Calu3 (cell line): ENCODE measurements around the gene ACLY. TPM values are rescaled to one million over a fixed set of nuclear protein-coding genes. Genes with fewer than 3 reads are reported as not detected.

Experiments
- BruUV-seq: library from RNA; stranded (reverse); fragments of 400-500 nt; replicated peaks from 2 replicates; lab custom pipeline; 2021; lab: Mats Ljungman, UMichigan
- CTCF ChIA-PET: fragments of 300-600 bp; sonication (Branson Sonifier 250); formaldehyde crosslinking; loops from one replicate; lab custom pipeline; 2022; ENCODE audit warnings: antibody characterized with exemption; lab: Charles Lee
- DNase-seq: peaks from one replicate; pipeline ENCODE4 v3.0.0; 2022
- H3K27ac Mint-ChIP-seq: one replicate; pipeline ENCODE4 v1.8.0; 2022; ENCODE audit warnings: mixed read lengths; ENCODE audit not compliant: unreplicated experiment
- H3K27me3 Mint-ChIP-seq: one replicate; pipeline ENCODE4 v1.8.0; 2022; ENCODE audit warnings: mixed read lengths; ENCODE audit not compliant: unreplicated experiment
- H3K36me3 Mint-ChIP-seq: one replicate; pipeline ENCODE4 v1.8.0; 2022; ENCODE audit warnings: mild to moderate bottlenecking, moderate library complexity, mixed read lengths; ENCODE audit not compliant: insufficient read depth, unreplicated experiment
- H3K4me1 Mint-ChIP-seq: one replicate; pipeline ENCODE4 v1.8.0; 2022; ENCODE audit warnings: mild to moderate bottlenecking, low read depth, mixed read lengths; ENCODE audit not compliant: unreplicated experiment
- H3K4me3 Mint-ChIP-seq: one replicate; pipeline ENCODE4 v1.8.0; 2022; ENCODE audit warnings: mild to moderate bottlenecking, low read depth, moderate library complexity, mixed read lengths; ENCODE audit not compliant: unreplicated experiment
- H3K9me3 Mint-ChIP-seq: one replicate; pipeline ENCODE4 v1.8.0; 2022; ENCODE audit warnings: low read depth, mixed read lengths; ENCODE audit not compliant: unreplicated experiment
- CTCF ChIP-seq: fragments of 200-600 bp; IDR thresholded peaks from one replicate; pipeline ENCODE4 v1.8.0; 2022; ENCODE audit warnings: antibody characterized with exemption; ENCODE audit not compliant: unreplicated experiment
- intact Hi-C: fragments of 100-400 bp; cut with micrococcal nuclease; formaldehyde crosslinking; loops from one replicate; pipeline ENCODE4 v1.10.0; 2022; ENCODE audit not compliant: unreplicated experiment
- total RNA-seq: library from RNA; stranded (reverse); gene quantifications from 2 replicates; pipeline ENCODE4 v1.2.3, GENCODE V29; 2022

The ACLY gene
- total RNA-seq, 1 experiment from 2014 or later = 265 TPM

GRCh38 chr17:41956522-41956921 lies 37.8 kb upstream of the ACLY start:
- no peak for TF ChIP-seq CTCF
- intact Hi-C loops = loop anchor here (5.0 kb wide), 1 partner anchor 219 kb away; no protein-coding TSS in a partner anchor
- H3K36me3 Mint-ChIP-seq = peaks cover 5% of the 10 kb centered on the region
- H3K27ac Mint-ChIP-seq = no peak overlapping the region
- H3K9me3 Mint-ChIP-seq = no peaks in the 10 kb centered on the region
- DNase-seq = no peak
- no peak overlapping the region for H3K4me3 Mint-ChIP-seq
- peaks cover 11% of the 10 kb centered on the region for H3K27me3 Mint-ChIP-seq
- BruUV-seq = no TSS peak
- peaks cover 24% of the 10 kb centered on the region for H3K4me1 Mint-ChIP-seq
- CTCF ChIA-PET = interaction anchor here (0.7 to 2.1 kb wide), 2 partner anchors 26 to 39 kb away, joined by 3 to 7 read pairs; partner anchors contain the start of gene ODAD4

- TF ChIP-seq CTCF = no peak
- CTCF ChIA-PET = interaction anchor here (0.5 to 1.2 kb wide), 3 partner anchors 10 to 186 kb away, joined by 3 to 4 read pairs (median 3); no protein-coding TSS in a partner anchor
- no peaks in the 10 kb centered on the region for H3K9me3 Mint-ChIP-seq
- H3K4me3 Mint-ChIP-seq = no peak overlapping the region
- intact Hi-C loops = no loop called here
- H3K27ac Mint-ChIP-seq = no peak overlapping the region
- no peaks in the 10 kb centered on the region for H3K4me1 Mint-ChIP-seq
- no peaks in the 10 kb centered on the region for H3K36me3 Mint-ChIP-seq
- no peak for DNase-seq
- BruUV-seq = no TSS peak
- H3K27me3 Mint-ChIP-seq = no peaks in the 10 kb centered on the region
Measured at GRCh38 chr17:41948762-41949460, 30.2 kb upstream of the ACLY start.

GRCh38 chr17:41944943-41945342 lies 26.2 kb upstream of the ACLY start:
- intact Hi-C loops = no loop called here
- Mint-ChIP-seq H3K4me3 (no peak overlapping the region), H3K9me3 (no peaks in the 10 kb centered on the region), H3K27ac (no peak overlapping the region), H3K27me3 (peaks cover 17% of the 10 kb centered on the region), H3K4me1 (no peaks in the 10 kb centered on the region), H3K36me3 (no peaks in the 10 kb centered on the region)
- DNase-seq = no peak
- no peak for TF ChIP-seq CTCF
- no TSS peak for BruUV-seq
- CTCF ChIA-PET = interaction anchor here (0.7 kb wide), 1 partner anchor 1521 kb away, joined by 5 read pairs; no protein-coding TSS in a partner anchor

- no peak for DNase-seq
- Mint-ChIP-seq H3K4me1 (no peaks in the 10 kb centered on the region), H3K27ac (no peak overlapping the region), H3K36me3 (no peaks in the 10 kb centered on the region), H3K27me3 (peaks cover 29% of the 10 kb centered on the region), H3K4me3 (no peak overlapping the region), H3K9me3 (no peaks in the 10 kb centered on the region)
- no TSS peak for BruUV-seq
- intact Hi-C loops = no loop called here
- CTCF ChIA-PET = no interaction called here
- TF ChIP-seq CTCF = no peak
Measured at GRCh38 chr17:41943492-41943891, 24.7 kb upstream of the ACLY start.
